Measurements from ENCODE around the gene ABHD13.
"Not testable (repeated sequence)": the region's sequence is repeated elsewhere in the genome, so short reads cannot be mapped to it uniquely, and the experiment has no call there.

ABHD13 gene

GRCh38 chr13:108214441-108215271 lies 3.5 kb upstream of the ABHD13 start:
- TF ChIP-seq CTCF (IDR thresholded peaks at IDR 0.05), result no peak
- H3K27ac ChIP-seq, result peak overlapping the region; percentile 36 to 46
- H3K27me3 ChIP-seq, result no peaks in the 10 kb centered on the region
- peak overlapping the region; percentile 50 to 53 for H3K4me3 ChIP-seq
- H3K36me3 ChIP-seq, result peaks cover 12 to 20% (median 14%) of the 10 kb centered on the region in 3 donors
- peaks cover 0 to 2% (median 0%) of the 10 kb centered on the region in 3 donors for H3K9me3 ChIP-seq
- DNase-seq, result no peak
- intact Hi-C loops (cut with DNase I; ENCODE audit: low total_unique reads), result loop anchor here (10.0 kb wide), 1 partner anchor 1650 kb away; the partner anchor contains the start of gene ARGLU1
- H3K4me1 ChIP-seq, result peaks cover 0 to 37% (median 23%) of the 10 kb centered on the region in 4 donors

- intact Hi-C loops (cut with DNase I; ENCODE audit: low total_unique reads), result loop anchor here (10.0 kb wide), 1 partner anchor 1651 kb away; the partner anchor contains the start of gene ARGLU1
These were observed 2.8 kb upstream of the ABHD13 start, which contains the start of gene LIG4 for GRCh38 chr13:108215436-108215835. Gene LIG4 (minus strand): TSS chr13:108215536. CDS start chr13:108211268, 4,268 bp downstream.

GRCh38 chr13:108217307-108218043 lies 717 bp upstream of the ABHD13 start:
- not testable (repeated sequence) for H3K36me3 ChIP-seq, H3K27me3 ChIP-seq, H3K9me3 ChIP-seq, DNase-seq
- intact Hi-C loops (cut with DNase I; ENCODE audit: low total_unique reads), result loop anchor here (10.0 kb wide), 1 partner anchor 1653 kb away; the partner anchor contains the start of gene ARGLU1
- H3K4me3 ChIP-seq, result peak overlapping the region; percentile 93 to 96
- H3K27ac ChIP-seq, result peak overlapping the region; percentile 87 to 93
- H3K4me1 ChIP-seq, result peaks cover 0 to 47% (median 23%) of the 10 kb centered on the region in 4 donors

More at GRCh38 chr13:108215436-108215835, 2.8 kb upstream of the ABHD13 start, which contains the start of gene LIG4:
- peak within 1 kb of the TSS; percentile 36 to 56 for H3K27ac ChIP-seq
- H3K4me1 ChIP-seq, result peaks cover 0 to 45% (median 23%) of the 10 kb centered on the region in 4 donors
- peaks cover 0 to 2% (median 0%) of the 10 kb centered on the region in 3 donors for H3K9me3 ChIP-seq
- peak within 1 kb of the TSS; percentile 50 to 53 for H3K4me3 ChIP-seq
- H3K36me3 ChIP-seq, result peaks cover 7 to 12% (median 7%) of the 10 kb centered on the region in 3 donors
- peak; percentile 83 to 93 for DNase-seq
- no peak for TF ChIP-seq CTCF (IDR thresholded peaks at IDR 0.05)
- no peaks in the 10 kb centered on the region for H3K27me3 ChIP-seq

GRCh38 chr13:108220041-108220440 lies 1.8 kb downstream of the ABHD13 start:
- TF ChIP-seq CTCF (IDR thresholded peaks at IDR 0.05), result no peak
- Histone ChIP-seq H3K9me3 (no peaks in the 10 kb centered on the region), H3K4me3 (no peak overlapping the region), H3K36me3 (no peaks in the 10 kb centered on the region), H3K4me1 (peaks cover 0 to 56% (median 18%) of the 10 kb centered on the region in 4 donors), H3K27me3 (no peaks in the 10 kb centered on the region), H3K27ac (peak overlapping the region in 1 of 2 donors; percentile 31)
- intact Hi-C loops (cut with DNase I; ENCODE audit: low total_unique reads), result no loop called here
- no peak for DNase-seq

GRCh38 chr13:108223687-108224503 lies 5.7 kb downstream of the ABHD13 start:
- H3K4me3 ChIP-seq, result no peak overlapping the region
- peaks cover 0 to 45% (median 4%) of the 10 kb centered on the region in 4 donors for H3K4me1 ChIP-seq
- H3K27me3 ChIP-seq, result no peaks in the 10 kb centered on the region
- intact Hi-C loops (cut with DNase I; ENCODE audit: low total_unique reads), result no loop called here
- H3K27ac ChIP-seq, result no peak overlapping the region
- H3K9me3 ChIP-seq, result no peaks in the 10 kb centered on the region
- no peak for DNase-seq
- no peak for TF ChIP-seq CTCF (IDR thresholded peaks at IDR 0.05)
- no peaks in the 10 kb centered on the region for H3K36me3 ChIP-seq

Measured in tibial artery (tissue), 4 donors.